Activated CD8-positive, alpha-beta memory T cell treated with anti-CD3 and anti-CD28 coated beads, Interleukin-2, amount 50 U/mL, for 1 hour (primary cell): Measurements from ENCODE around the gene DGKI.
"Not testable (repeated sequence)": the region's sequence is repeated elsewhere in the genome, so short reads cannot be mapped to it uniquely, and the experiment has no call there.

ENCODE experiments used
- DNase-seq: peaks from one replicate; pipeline ENCODE4 v3.0.0-alpha.2; 2020; ENCODE audit errors: extremely low read depth

The DGKI gene

DNA sequence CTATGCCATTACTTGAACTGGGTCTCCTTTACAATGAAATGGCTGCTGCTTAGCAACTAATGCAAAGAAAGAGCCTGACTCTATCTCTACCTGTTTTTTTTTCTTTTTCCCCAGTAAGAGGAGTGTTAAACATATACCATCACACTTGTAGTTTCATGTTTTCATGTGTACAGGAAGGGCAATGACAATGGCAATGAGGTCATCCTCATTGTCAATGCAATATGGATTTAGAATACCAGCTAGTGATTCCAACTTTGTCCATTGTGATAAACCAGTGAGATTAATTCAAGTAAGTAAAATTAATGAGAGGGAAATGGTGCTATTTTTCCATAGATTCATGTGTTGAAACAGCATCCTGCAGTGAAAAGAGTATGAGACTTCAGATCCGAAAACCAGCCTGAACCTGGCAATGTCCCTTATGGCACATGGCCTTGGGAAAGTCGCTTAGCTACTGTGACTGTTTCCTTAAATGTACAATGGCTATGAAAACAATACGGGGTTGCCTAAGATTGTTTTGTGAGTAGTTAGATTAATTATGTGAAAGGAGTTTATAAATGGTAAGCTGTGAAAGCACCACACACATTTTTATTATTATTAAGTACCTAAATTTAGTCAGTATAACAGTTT lies 11.2 kb downstream of the DGKI start:
- no peak for DNase-seq

DNA sequence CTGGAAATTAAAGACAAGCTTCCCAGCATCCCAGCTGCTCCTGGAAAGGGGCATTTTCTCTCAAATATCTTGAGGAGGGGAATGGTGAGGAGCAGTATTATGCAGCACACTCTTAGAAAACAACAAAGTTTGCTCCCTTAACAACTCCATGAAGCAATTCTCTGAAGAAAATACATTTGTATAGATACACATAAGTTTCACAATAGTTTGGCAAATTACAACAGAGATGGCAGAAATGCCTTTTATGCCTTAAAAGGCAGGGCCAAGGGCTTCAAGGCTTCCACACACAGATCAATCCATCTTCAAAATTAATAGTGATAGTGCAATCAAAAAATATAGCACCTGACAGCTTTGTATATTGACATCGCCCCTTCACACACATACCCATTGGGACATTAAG lies 12.2 kb downstream of the DGKI start:
- DNase-seq, result no peak

DNA sequence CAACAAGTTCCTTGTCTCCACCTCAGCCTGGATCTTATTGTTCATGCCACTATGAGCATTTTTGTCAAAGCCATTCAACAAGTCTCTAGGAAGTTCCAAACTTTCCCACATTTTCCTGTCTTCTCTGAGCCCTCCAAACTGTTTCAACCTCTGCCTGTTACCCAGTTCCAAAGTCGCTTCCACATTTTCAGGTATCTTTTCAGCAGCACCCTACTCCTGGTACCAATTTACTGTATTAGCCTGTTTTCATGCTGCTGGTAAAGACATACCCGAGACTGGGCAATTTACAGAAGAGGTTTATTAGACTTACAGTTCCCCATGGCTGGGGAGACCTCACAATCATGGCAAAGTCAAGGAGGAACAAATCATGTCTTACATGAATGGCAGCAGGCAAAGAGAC lies 13.8 kb downstream of the DGKI start:
- not testable (repeated sequence) for DNase-seq

DNA sequence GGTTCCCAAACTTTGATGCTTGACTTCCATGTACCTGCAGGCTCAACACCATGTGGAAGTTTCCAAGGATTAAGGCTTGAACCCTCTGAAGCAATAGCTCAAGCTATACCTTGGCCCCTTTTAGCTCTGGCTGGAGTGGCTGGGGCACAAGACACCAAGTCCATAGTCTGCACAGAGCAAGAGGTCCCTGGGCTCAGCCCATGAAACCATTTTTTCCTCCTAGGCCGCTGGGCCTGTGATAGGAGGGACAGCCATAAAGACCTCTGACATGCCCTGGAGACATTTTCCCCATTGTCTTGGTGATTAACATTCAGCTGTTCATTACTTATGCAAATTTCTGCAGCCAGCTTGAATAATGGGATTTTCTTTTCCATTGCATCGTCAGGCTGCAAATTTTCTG lies 14.4 kb downstream of the DGKI start:
- no peak for DNase-seq

DNA sequence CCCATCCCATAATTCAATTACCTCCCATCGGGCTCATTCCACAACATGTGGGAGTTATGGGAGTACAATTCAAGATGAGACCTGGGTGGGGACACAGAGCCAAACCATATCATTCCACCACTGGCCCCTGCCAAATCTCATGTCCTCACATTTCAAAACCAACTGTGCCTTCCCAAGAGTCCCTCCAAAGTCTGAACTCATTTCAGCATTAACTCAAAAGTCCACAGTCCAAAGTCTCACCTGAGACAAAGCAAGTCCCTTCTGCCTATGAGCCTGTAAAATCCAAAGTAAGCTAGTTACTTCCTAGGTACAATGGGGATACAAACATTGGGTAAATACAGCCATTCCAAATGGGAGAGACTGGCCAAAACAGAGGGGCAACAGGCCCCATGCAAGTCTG lies 15.2 kb downstream of the DGKI start:
- DNase-seq, result not testable (repeated sequence)

DNA sequence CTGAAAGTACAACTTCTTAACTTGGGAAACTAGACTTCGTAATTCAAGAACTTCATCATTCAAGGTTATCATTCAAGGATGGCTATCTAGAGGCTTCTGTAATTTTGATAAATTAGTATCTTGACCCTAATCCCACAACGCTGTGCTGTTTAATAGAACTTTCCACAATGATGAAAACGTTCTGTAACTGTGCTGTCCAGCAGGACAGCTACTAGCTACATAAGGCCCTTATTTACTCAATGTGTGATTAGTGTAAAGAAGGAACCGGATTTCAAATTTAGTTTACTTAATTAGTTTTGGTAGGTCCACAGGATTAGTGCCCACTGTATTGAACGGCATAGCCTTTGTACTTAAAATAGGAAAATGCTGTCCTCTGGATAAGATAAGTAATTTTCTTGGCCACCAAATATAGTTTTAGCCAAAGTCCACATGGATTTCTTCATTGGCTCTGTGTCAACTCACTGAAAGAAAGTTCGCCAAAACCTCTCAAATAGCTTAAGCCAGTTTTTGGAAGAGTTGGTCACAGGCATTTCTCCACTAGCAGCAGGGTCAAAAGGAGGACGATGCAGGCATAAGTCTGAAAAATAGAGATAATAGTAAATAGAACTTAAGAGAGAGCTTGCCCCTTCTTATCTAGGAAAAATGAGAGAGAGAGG lies 17.3 kb downstream of the DGKI start:
- DNase-seq, result no peak

DNA sequence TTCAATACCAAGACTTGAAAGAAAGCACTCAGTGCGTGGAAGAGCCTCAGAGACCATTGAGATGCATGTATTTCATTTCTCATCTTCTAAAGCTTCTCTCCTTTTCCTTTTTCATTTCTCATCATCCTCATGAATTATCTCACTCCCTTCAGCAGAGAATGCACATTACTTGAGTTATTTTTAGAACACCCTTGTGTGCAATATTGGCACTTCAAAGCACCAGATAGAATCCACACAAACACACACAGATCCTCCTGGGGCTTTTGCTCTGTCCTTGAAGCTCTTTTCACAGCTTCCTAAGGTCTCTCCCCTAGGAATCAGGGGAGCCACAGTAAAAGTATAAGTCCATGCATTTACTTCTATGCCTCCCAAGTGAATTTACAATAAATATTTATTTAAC lies 18.3 kb downstream of the DGKI start:
- no peak for DNase-seq

DNA sequence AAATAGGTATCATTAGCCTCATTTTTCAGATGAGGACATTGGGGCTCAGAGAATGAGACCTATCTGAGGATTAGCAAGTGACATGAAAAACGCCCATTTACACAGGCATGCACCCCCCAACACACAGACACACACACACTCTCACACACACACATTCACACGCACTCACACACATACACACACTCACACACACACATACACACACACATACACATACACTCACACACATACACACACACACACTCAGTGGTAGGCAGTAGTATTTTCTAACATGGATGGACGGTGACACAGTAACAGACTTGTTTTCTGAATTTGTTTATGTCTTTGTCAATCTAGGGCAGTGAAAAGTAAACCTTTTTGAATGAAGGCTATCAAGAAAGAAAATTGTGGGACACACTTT lies 21.3 kb downstream of the DGKI start:
- no peak for DNase-seq

DNA sequence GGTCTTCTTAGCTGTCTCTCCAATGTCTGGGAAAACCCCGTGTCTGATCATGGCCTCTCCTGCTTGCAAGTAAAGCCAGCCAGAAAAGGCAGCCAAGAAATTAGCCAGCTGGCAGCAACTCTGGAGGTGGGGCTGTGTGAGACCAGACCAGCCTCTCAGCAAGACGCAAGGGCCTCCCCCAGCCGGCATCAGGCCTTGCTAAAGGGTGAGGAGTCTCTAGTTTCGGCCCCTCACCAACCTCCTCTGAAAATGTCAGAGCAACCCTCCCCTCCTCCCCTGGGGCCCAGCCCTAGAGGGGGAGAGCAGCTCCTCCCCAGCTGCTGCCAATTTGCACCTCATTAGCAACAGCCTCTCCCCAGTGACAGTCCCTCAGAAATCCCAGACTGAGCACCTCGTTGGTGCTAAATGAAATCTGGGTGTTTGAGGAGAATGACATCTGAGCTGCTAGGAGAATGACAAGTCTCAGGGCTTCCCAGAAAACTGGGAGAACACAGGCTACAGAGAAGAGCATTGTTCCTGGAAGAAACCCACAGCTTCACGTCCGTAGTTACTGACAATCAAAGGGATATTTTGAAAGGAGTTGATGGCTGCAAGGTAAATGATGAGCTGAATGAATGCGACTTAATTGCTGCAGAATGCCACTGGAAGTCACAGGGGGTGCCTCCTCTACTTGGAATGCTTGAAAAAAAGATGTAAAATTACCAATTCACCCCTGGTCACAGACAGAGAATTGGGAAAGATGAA lies 25.9 kb downstream of the DGKI start:
- no peak for DNase-seq

DNA sequence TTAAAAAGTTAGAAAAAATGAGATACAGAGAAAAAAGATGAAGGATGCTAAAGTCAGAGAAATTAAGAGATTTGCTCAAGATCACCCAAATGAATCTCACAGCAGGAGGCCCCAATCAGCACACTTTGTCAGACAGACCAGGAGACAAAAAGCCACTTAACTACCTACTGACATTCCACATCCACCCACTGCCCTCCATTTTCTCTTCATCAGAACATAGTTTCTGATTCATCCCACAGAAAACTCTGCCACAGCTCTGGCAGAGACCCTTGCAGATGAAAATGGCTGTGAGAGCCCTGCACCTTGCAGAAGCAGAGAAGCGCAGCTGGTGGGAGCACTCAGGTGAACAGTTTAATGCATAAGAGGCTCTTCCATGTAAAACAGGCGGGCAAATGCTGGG lies 26.6 kb downstream of the DGKI start:
- no peak for DNase-seq

DNA sequence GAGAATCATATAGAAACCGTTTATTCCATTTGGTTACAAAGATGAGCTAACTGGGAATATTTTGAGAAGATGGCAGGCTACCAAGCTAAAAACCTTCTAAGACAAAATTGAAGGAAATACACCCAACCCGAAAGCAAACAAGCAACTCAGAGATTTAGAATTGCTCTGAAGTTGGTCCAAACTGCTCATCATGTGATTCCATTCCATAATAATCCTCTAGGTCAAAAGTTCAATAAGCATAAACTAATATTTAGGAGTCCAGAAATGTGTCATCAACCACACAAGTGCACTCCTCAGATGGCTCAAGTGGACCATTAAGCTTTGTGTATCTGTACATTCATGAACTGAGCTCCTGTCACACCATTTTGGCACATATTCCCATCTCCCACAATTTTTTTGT lies 28.7 kb downstream of the DGKI start:
- no peak for DNase-seq

DNA sequence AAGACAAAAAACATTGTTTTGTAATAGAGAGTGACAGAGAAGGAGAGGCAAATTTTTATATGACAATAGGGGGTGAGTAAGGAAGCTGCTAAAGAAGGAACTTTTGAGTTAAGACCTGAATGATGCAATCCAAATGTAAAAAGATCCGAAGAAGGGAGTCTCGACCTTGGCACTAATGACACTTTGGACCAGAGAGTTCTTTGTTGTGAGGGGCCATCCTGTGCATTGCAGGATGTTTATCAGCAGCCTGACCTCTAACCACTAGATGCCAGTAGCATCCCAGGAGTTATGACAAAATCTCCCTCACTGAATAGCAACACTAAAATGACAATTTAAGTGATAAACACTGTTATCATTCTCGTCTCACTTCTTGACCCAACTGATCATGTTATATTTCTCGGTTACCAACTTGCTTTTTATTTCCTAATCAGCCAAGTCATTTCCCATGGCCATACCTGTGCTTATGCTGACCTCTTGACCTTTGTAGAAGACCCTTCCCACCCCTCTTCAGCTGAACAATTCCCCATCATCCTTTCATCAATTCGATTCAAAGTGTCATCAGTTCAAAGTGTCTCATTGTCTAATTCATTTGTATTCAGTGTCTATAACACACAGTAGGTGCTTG lies 30.0 kb downstream of the DGKI start:
- DNase-seq, result no peak

DNA sequence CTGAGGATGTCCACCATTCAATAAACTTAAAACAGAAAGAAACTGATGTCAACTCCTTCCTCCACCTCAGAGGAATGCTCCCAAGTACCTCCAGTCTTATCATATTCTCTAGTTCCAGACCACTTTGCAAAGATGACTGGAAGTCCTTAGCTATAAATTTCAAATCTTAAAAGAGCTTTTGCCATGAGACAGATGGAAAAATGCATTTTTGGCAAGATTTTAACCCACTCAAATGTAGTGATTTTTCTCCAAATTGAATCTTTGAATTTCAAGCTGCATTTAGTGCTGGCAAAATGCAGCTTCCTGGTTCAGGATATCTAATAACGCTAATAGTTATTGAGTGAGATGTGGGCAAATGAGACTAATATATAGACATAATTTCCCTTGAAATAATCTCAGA lies 33.2 kb downstream of the DGKI start:
- no peak for DNase-seq

DNA sequence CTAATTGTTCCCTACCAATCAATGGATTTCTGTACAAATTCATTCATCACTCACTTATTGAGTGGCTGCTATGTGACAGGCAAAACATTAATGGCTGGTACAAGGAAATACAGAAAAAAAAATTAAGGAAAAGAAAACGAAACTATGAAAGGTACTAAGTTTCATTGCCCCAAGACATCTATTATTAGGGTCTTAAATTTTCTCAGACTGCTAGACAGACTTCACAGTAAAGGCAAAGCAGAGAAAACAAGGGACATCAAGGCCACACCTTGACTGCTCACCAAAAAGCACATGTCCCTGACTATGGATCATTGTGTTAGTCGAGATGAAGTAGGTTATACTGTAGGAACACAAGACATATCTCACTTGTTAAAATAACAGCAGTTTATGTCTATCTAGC lies 36.5 kb downstream of the DGKI start:
- DNase-seq, result no peak

DNA sequence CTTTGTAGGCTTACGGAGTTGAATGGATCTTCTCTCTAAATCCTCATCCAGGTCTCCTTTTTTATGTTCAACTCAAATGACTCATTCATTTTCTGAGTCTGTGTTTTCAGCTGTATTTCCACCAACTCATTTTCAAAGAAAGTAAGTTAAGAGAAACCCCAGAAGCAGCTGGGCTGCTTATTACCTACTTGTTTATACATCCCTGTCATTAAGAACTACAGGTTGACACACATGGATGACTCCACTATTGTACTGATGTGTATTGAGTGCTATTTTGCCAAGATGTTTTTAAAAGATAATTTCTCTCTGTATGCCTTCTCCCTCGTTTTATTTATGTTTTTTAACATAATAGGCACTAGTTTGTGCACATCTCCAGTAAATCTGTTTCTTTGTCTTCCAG lies 41.9 kb downstream of the DGKI start:
- DNase-seq, result no peak

DNA sequence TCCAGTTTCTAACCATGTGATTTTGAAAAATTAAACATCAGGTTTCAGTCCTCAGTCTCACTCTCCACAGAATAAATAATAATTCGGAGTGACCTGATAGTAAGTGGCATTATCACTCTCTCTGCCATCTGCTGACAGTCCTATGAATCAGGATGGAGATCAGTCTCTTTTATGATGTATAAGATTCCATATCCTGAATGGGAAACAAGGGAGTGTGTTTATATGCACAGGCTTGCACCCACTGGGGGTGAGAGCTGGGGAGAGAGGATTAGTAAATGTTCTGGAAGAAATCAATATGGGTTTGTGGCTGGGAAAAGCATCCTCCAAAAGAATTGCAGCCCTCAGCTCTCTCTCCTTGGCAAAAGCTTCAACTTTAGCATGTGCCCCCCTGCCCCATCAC lies 45.3 kb downstream of the DGKI start:
- DNase-seq, result no peak

DNA sequence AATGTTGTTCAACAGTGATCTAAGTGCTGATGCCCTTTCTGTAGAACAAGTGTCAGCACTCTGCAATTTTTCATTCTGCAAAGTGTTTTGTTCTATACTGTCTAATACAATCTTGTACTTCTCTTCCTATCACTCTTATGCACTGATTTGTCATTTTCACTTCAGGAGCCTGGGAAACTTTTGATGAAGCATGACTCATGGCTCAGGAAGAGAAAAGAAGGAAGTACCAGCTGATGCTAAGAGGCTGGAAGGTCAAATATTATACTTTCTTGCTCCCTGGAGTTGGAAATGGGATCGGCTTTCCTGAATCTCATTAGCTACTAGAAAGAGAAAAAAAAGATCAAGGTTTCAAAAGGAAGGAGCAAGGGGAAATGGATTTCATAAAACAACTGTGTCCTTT lies 45.8 kb downstream of the DGKI start:
- no peak for DNase-seq

DNA sequence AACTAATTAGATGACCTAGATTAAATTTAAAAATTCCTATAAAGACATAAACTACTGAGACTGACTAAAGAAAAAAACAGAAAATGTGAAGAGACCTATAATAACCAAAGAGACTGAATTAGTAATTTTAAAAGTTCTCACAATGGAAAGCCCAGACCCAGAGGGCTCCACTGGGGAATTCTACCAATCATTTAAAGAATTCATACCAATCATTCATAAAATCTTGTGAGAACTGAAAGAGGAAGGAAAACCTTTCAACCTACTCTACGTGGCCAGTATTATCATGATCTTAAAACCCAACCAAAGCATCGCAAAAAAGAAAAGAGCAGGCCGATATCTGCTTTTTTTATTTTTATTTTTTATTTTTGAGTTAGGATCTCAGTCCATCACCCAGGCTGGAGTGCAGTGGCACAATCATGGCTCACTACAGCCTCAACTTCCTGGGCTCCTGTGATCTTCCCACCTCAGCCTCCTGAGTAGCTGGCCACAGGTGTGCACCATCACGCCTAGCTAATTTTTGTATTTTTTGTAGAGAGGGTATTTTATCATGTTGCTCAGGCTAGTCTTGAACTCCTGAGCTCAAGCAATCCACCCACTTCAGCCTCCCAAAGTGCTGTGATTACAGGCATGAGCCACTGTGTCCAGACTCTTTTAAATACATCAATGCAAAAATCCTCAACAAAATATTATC lies 48.6 kb downstream of the DGKI start:
- no peak for DNase-seq

DNA sequence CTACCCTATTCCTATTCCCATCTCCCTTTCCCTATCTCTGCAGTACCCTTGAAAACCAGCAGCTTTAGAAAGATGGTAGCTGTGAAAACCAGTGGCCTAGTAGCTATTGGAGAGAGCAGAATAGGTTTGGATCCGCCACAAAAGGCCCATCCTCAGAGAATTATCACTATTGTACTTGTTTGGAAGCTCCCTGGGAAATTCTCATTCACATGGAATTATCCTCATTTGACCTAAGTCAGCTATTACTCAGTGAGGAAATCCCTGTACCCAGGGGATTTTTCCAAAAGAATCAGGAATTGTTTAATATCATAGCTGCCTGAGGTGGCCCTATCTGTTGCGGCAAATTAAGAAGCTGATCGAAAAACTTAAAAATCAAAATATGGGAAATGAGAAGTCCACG lies 51.6 kb downstream of the DGKI start:
- DNase-seq, result no peak

DNA sequence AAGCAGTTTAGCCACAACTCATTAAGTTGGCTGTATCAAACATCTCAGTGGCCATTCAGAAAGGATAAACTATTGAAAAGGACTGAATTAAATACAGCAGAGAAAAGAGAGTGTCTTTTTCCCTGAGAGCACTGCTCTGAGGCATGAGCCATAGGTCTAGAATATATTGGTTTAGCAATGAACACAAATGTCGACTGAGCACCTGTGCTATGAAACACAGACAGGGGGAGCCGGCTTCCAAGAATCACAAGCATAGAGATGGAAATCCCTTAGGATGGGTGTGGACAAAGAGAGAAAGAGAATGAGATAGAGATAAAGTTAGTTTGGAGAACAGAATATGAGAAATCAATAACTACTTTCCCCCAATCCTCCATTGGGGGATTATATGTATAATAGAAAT lies 54.8 kb downstream of the DGKI start:
- DNase-seq, result no peak

DNA sequence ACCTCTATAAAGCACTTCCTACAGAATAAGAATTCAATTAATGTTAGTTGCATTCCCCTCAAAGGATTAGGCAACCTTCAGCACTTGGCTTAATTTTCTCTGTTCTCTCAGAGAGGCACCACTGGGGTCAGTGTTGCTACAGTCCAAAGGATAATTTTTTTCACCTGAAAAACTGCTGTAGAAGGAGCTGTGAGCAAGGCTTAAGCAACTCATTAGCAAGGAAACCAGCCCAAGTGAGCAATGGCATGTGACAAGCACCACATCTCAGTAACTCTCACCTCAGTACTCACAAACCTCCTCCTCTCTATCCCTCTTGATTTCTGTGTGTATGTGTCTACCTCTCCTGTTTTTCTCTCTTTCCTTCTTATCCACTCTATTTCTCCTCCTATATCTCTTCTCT lies 55.9 kb downstream of the DGKI start:
- DNase-seq, result no peak

DNA sequence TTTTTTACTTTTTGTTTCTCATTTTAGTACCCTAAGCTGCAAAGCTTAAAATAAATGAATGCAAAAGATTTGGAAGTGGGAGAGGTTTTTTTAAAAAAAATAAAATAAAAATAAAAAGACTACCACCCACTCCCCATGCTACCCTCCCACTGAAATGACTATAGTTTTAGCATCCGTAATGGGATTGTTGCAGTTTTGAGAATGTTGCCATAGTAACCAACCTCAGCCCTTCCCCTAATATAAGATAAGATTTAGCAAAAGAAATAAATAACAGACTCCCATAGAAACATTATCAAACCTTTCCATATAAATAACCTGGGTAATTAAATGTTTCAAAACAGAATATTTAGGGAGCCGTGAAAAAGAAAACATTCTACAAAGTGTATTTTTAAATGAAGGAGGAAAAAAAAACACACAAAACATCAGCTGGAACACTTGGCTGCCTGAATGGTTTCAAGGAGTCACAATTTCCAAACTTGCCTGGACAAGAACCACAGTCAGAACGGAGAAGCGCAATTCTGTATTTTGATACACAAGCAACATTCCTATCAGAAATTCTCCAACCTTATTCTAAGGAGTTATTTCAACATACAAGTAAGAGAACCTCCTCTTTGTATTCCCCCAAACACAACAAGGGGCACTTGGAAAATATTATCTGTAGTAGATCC lies 57.4 kb downstream of the DGKI start:
- no peak for DNase-seq
